GM06990 (cell line): Measurements from ENCODE around the gene TNFAIP1.

ENCODE experiments used
- DNase-seq: peaks from one replicate; pipeline ENCODE4 v3.0.0-alpha.2; 2011; ENCODE audit not compliant: insufficient read length; ENCODE audit errors: extremely low read depth
- H3K27me3 ChIP-seq: replicated peaks from 2 replicates; pipeline ENCODE4 v1.6.0; 2011; ENCODE audit warnings: low read length; ENCODE audit not compliant: control insufficient read depth, insufficient read depth
- H3K36me3 ChIP-seq: 2 replicates; pipeline ENCODE4 v1.5.1; 2011; ENCODE audit warnings: low read length; ENCODE audit not compliant: control insufficient read depth, insufficient read depth
- H3K4me3 ChIP-seq: replicated peaks from 2 replicates; pipeline ENCODE4 v1.5.1; 2011; ENCODE audit warnings: low read depth, mild to moderate bottlenecking, control low read depth, low read length
- CTCF ChIP-seq: IDR thresholded peaks from 2 replicates; pipeline ENCODE4 v1.5.1; 2011; ENCODE audit warnings: low read length, control low read depth, mild to moderate bottlenecking, inconsistent platforms; ENCODE audit not compliant: insufficient read depth, poor library complexity, severe bottlenecking

TNFAIP1 gene

DNA sequence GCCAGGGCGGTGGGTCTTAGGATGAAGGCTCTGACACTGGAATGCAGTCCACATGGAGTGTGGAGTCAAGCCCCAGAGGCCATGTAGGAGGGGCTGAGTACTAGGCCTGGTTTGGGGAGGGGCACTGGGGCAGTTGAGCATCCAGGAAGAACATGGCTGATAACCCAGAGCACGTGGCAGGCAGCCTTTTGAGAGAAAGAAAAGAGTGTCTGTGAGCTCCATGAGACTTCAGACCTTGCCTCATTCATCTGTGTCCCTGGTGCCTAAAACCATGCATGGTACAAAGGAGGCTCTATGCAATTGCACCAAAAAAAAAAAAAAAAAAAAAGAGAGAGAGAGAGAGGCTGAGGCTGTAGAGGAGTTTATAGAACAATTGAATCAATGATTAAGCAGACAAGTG, 55.8 kb downstream of the TNFAIP1 start:
- Histone ChIP-seq H3K4me3 (no peak overlapping the region), H3K27me3 (no peaks in the 10 kb centered on the region), H3K36me3 (peaks cover 14% of the 10 kb centered on the region)
- DNase-seq = no peak
- TF ChIP-seq CTCF = no peak

GRCh38 chr17:28392491-28392890, 56.9 kb downstream of the TNFAIP1 start:
- H3K27me3 ChIP-seq = no peaks in the 10 kb centered on the region
- peaks cover 18% of the 10 kb centered on the region for H3K36me3 ChIP-seq
- no peak for DNase-seq
- H3K4me3 ChIP-seq = no peak overlapping the region
- TF ChIP-seq CTCF = no peak

- TF ChIP-seq CTCF = no peak
- no peak for DNase-seq
- Histone ChIP-seq H3K27me3 (no peaks in the 10 kb centered on the region), H3K36me3 (peaks cover 25% of the 10 kb centered on the region), H3K4me3 (no peak overlapping the region)
These were observed 59.0 kb downstream of the TNFAIP1 start for GRCh38 chr17:28394337-28395116.

- Histone ChIP-seq H3K36me3 (peaks cover 25% of the 10 kb centered on the region), H3K4me3 (no peak overlapping the region), H3K27me3 (no peaks in the 10 kb centered on the region)
- DNase-seq = no peak
- no peak for TF ChIP-seq CTCF
These were observed 59.9 kb downstream of the TNFAIP1 start for GRCh38 chr17:28395426-28395825.

DNA sequence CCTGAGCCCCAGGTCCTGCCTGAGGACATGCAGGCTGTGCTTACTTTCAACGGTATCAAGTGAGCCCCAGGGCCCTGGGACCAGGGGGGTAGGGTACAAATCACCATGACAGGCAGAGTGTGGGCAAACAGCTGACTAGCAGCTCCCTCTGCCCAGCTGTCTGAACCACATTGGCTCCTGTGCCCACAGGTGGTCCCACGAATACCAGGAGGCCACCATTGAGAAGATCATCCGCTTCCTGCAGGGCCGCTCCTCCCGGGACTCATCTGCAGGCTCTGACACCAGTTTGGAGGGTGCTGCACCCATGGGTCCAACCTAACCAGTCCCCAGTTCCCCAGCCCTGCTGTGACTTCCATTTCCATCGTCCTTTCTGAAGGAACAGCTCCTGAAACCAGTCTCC, 60.4 kb downstream of the TNFAIP1 start:
- no peaks in the 10 kb centered on the region for H3K27me3 ChIP-seq
- H3K4me3 ChIP-seq = no peak overlapping the region
- peaks cover 22% of the 10 kb centered on the region for H3K36me3 ChIP-seq
- no peak for TF ChIP-seq CTCF
- no peak for DNase-seq
